Heart left ventricle (tissue), 13 donors: ENCODE data around the gene DEPDC5.

Experiments used
- POLR2A ChIP-seq, 2 donors: fragments of 450-650 bp; IDR thresholded peaks; one replicate each; pipeline ENCODE4 v1.6.1; 2017; ENCODE audit warnings: antibody characterized with exemption in 2 of 2, mild to moderate bottlenecking in 2 of 2, moderate library complexity in 2 of 2
- TF ChIP-seq, protein P1 (sequence below), 12 donors: fragments of 200-600 bp; sonication (generic) in 4 of 12; IDR thresholded peaks; one replicate each; pipeline versions ENCODE4 v1.5.0 to v1.8.0; 2018 to 2022; ENCODE audit warnings: antibody characterized with exemption in 12 of 12, mild to moderate bottlenecking in 5 of 12
- donor health status: ischemic (EF 13 %, LVEDD 7.1; RV severe dilation, severe dysfunction).
- donor health status: DM: no; HTN: yes; CAD: no.
- donor health status: DM: no; HTN: no; CAD: no.
- donor health status: ischemic (EF 25% LVEDD 6.9; RV normal size, moderate dysfunction).
- donor health status: ischemic (EF 25% LVEDD 5.7; RV mildly dilated, moderate dysfunction).
- donor health status: ischemic (EF 35%, LVEDD 5.7; RV mildly dilated, moderate dysfunction).
- donor health status: nonischemic (EF 11% LVEDD 7.7; RV severe dilation, severe dysfunction).
- donor health status: DM: yes; HTN: yes; CAD: no.
- donor health status: PGD.
- donor health status: ischemic (EF 29% LVEDD 5.4; RV normal size, mild dysfunction).
- donor health status: nonischemic (EF 23%, LVEDD 6.1; RV moderate dilation, normal function).

DNA sequence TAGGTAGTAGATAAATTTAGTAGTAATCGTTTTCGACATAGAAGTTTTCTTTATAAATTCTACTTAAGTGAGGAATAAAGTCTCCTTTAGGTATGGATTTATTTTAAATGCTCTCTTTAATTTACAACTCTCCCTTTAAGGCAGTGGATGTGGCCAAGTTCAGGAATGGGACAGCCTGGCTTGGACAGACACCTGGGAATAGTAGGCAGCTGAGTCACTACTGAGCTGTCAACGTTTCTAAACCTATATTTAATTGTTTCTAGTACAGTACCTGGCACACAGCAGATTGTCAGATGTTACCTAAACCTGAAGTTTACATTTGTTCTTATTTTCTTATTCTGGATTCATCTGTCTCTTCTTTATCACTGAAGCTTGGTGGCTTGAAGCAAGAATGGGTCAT, 85.1 kb downstream of the DEPDC5 start:
- TF ChIP-seq, protein P1, sequence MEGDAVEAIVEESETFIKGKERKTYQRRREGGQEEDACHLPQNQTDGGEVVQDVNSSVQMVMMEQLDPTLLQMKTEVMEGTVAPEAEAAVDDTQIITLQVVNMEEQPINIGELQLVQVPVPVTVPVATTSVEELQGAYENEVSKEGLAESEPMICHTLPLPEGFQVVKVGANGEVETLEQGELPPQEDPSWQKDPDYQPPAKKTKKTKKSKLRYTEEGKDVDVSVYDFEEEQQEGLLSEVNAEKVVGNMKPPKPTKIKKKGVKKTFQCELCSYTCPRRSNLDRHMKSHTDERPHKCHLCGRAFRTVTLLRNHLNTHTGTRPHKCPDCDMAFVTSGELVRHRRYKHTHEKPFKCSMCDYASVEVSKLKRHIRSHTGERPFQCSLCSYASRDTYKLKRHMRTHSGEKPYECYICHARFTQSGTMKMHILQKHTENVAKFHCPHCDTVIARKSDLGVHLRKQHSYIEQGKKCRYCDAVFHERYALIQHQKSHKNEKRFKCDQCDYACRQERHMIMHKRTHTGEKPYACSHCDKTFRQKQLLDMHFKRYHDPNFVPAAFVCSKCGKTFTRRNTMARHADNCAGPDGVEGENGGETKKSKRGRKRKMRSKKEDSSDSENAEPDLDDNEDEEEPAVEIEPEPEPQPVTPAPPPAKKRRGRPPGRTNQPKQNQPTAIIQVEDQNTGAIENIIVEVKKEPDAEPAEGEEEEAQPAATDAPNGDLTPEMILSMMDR (IDR thresholded peaks at IDR 0.05), result no peak
- no peak for TF ChIP-seq POLR2A (IDR thresholded peaks at IDR 0.05)
